Breast epithelium (tissue), 4 donors: ENCODE data around the gene SLC4A1AP. TPM values are rescaled to one million over a fixed set of nuclear protein-coding genes. Genes with fewer than 3 reads are reported as not detected.

ENCODE experiments used
- DNase-seq, 2 donors: peaks; one replicate each; pipeline ENCODE4 v3.0.0-alpha.2; 2019; ENCODE audit warnings: low spot score in 2 of 2
- H3K27ac ChIP-seq, 2 donors: fragments of 200-600 bp; sonication (generic) in 1 of 2; one replicate each; pipeline ENCODE4 v1.5.1; 2016 to 2019; ENCODE audit warnings: mild to moderate bottlenecking in 1 of 2
- H3K27me3 ChIP-seq, 2 donors: fragments of 200-600 bp; sonication (generic) in 1 of 2; one replicate each; pipeline versions ENCODE4 v1.5.1 to v1.6.0; 2017 to 2019; ENCODE audit warnings: control low read depth in 1 of 2, mild to moderate bottlenecking in 1 of 2
- H3K36me3 ChIP-seq: fragments of 200-600 bp; one replicate; pipeline ENCODE4 v1.5.1; 2019
- H3K4me1 ChIP-seq, 2 donors: fragments of 200-600 bp; sonication (generic); one replicate each; pipeline ENCODE4 v1.5.1; 2016 to 2019; ENCODE audit warnings: control low read depth in 1 of 2
- H3K4me3 ChIP-seq, 3 donors: fragments of 200-600 bp; sonication (generic); 1 replicate in 2 of 3; 2 replicates in 1 of 3; pipeline ENCODE4 v1.5.1; 2016 to 2019; ENCODE audit warnings: mild to moderate bottlenecking in 3 of 3, moderate library complexity in 2 of 3
- H3K9me3 ChIP-seq, 2 donors: fragments of 200-600 bp; sonication (generic) in 1 of 2; one replicate each; pipeline ENCODE4 v1.5.1; 2016 to 2019; ENCODE audit warnings: control low read depth in 1 of 2
- CTCF ChIP-seq, 3 donors: fragments of 450-650 bp; IDR thresholded peaks; one replicate each; pipeline ENCODE4 v1.5.1; 2016 to 2017; ENCODE audit warnings: antibody characterized with exemption in 3 of 3, mild to moderate bottlenecking in 3 of 3, moderate library complexity in 3 of 3
- POLR2A ChIP-seq: fragments of 450-650 bp; IDR thresholded peaks from one replicate; pipeline ENCODE4 v1.6.1; 2016; ENCODE audit warnings: antibody characterized with exemption, mild to moderate bottlenecking, moderate library complexity
- POLR2AphosphoS5 ChIP-seq, 3 donors: sonication (generic); formaldehyde crosslinking; IDR thresholded peaks; one replicate each; pipeline ENCODE4 v1.6.1; 2017; ENCODE audit warnings: antibody characterized with exemption in 3 of 3
- intact Hi-C: fragments of 100-400 bp; cut with DNase I; formaldehyde crosslinking; loops from one replicate; pipeline ENCODE4 v1.15.1; 2023; ENCODE audit warnings: low total_unique reads
- total RNA-seq, 3 donors: library from RNA; depleted of rRNA; stranded (reverse); fragments of >200 nt; gene quantifications; one replicate each; pipeline ENCODE4 v1.1.0, GENCODE V29; 2016

Gene SLC4A1AP
- total RNA-seq, 3 donors from 2014 or later = 23.3 to 27.1 (median 24.3) TPM

- H3K36me3 ChIP-seq = no peaks in the 10 kb centered on the region
- no peak for DNase-seq
- TF ChIP-seq CTCF (IDR thresholded peaks at IDR 0.05) = no peak
- no peak for TF ChIP-seq POLR2A
- no peak for TF ChIP-seq POLR2AphosphoS5 (IDR thresholded peaks at IDR 0.05)
These were observed 21.9 kb downstream of the SLC4A1AP start for GRCh38 chr2:27685577-27685976.

GRCh38 chr2:27687232-27687631 lies 23.5 kb downstream of the SLC4A1AP start:
- H3K9me3 ChIP-seq = no peaks in the 10 kb centered on the region
- H3K27ac ChIP-seq = no peak overlapping the region
- no peak overlapping the region for H3K4me3 ChIP-seq
- no peaks in the 10 kb centered on the region for H3K4me1 ChIP-seq
- H3K27me3 ChIP-seq = no peaks in the 10 kb centered on the region
- TF ChIP-seq POLR2A = no peak
- TF ChIP-seq CTCF (IDR thresholded peaks at IDR 0.05) = no peak
- TF ChIP-seq POLR2AphosphoS5 (IDR thresholded peaks at IDR 0.05) = no peak
- intact Hi-C loops = no loop called here
- H3K36me3 ChIP-seq = no peaks in the 10 kb centered on the region
- no peak for DNase-seq

More at GRCh38 chr2:27685577-27685976, 21.9 kb downstream of the SLC4A1AP start:
- intact Hi-C loops = no loop called here
- Histone ChIP-seq H3K27me3 (no peaks in the 10 kb centered on the region), H3K4me3 (no peak overlapping the region), H3K9me3 (no peaks in the 10 kb centered on the region), H3K4me1 (no peaks in the 10 kb centered on the region), H3K27ac (no peak overlapping the region)

DNA sequence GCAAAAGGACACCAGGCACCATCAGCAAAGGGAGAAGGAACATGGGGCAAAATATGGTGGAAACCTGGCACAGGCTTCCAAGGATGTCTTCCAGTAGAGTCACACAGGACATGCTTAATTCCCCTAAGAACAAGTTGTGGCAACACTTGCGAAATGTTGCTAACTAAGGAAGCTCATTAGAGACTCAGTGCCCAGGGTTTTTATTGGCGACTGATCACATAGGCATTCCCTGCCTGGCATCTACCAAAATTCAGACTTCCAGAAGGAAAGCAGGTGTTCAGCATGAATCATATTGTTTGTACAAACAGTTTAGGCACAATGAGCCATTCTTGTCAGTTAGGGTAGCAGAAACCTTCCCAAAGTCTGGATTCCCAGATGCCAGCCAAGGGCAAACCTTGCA lies 25.7 kb downstream of the SLC4A1AP start:
- TF ChIP-seq POLR2AphosphoS5 (IDR thresholded peaks at IDR 0.05) = no peak
- TF ChIP-seq POLR2A = no peak
- no peak for TF ChIP-seq CTCF (IDR thresholded peaks at IDR 0.05)
- Histone ChIP-seq H3K27me3 (no peaks in the 10 kb centered on the region), H3K27ac (no peak overlapping the region), H3K9me3 (no peaks in the 10 kb centered on the region), H3K4me3 (no peak overlapping the region), H3K4me1 (no peaks in the 10 kb centered on the region), H3K36me3 (no peaks in the 10 kb centered on the region)
- intact Hi-C loops = no loop called here
- DNase-seq = no peak

DNA sequence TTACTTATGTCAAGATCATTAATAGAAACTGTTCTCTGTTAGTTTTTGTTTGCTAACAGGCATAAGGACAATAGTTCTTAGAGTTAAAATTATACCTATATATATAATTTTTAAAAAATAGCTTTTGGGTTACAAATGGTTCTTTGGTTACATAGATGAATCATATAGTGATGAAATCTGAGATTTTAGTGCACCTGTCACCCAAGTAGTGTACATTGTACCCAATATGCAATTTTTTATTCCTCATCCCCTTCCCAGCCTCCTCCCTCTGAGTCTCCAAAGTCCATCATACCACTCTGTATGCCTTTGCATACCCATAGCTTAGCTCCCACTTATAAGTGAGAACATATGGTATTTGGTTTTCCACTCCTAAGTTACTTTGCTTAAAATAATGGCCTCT lies 26.4 kb downstream of the SLC4A1AP start:
- no peaks in the 10 kb centered on the region for H3K36me3 ChIP-seq
- no peaks in the 10 kb centered on the region for H3K4me1 ChIP-seq
- intact Hi-C loops = no loop called here
- TF ChIP-seq POLR2A (no peak), CTCF (IDR thresholded peaks at IDR 0.05) (no peak), POLR2AphosphoS5 (IDR thresholded peaks at IDR 0.05) (no peak)
- no peak for DNase-seq
- H3K27me3 ChIP-seq = no peaks in the 10 kb centered on the region
- H3K9me3 ChIP-seq = no peaks in the 10 kb centered on the region
- no peak overlapping the region for H3K4me3 ChIP-seq
- H3K27ac ChIP-seq = no peak overlapping the region

- TF ChIP-seq CTCF (IDR thresholded peaks at IDR 0.05) (no peak), POLR2AphosphoS5 (IDR thresholded peaks at IDR 0.05) (no peak), POLR2A (no peak)
- Histone ChIP-seq H3K4me3 (no peak overlapping the region), H3K4me1 (no peaks in the 10 kb centered on the region), H3K27me3 (no peaks in the 10 kb centered on the region), H3K36me3 (no peaks in the 10 kb centered on the region), H3K27ac (no peak overlapping the region), H3K9me3 (no peaks in the 10 kb centered on the region)
- no peak for DNase-seq
- intact Hi-C loops = no loop called here
These were observed 34.0 kb downstream of the SLC4A1AP start for GRCh38 chr2:27697660-27698059.
